Trophoblast cell (in vitro differentiated cells and primary cell): Measurements from ENCODE around the gene SDK2.

Experiments used
- DNase-seq, 2 donors: peaks; one replicate each; pipeline ENCODE4 v3.0.0-alpha.2; 2016
- H2AFZ ChIP-seq: 2 replicates; pipeline ENCODE4 v1.6.1; 2013; ENCODE audit warnings: low read length, moderate library complexity, mild to moderate bottlenecking; ENCODE audit not compliant: insufficient read depth, poor library complexity
- H2AK5ac ChIP-seq: 2 replicates; pipeline ENCODE4 v1.6.1; 2013; ENCODE audit warnings: mild to moderate bottlenecking, low read length
- H2BK120ac ChIP-seq: 2 replicates; pipeline ENCODE4 v1.6.1; 2013; ENCODE audit warnings: low read length, mild to moderate bottlenecking, moderate library complexity; ENCODE audit not compliant: insufficient read depth, poor library complexity
- H2BK12ac ChIP-seq: 2 replicates; pipeline ENCODE4 v1.6.1; 2013; ENCODE audit warnings: mild to moderate bottlenecking, low read length, moderate library complexity
- H2BK5ac ChIP-seq: 2 replicates; pipeline ENCODE4 v1.6.1; 2013; ENCODE audit warnings: low read length, low read depth, moderate library complexity, mild to moderate bottlenecking; ENCODE audit not compliant: poor library complexity
- H3K14ac ChIP-seq: 2 replicates; pipeline ENCODE4 v1.6.1; 2013; ENCODE audit warnings: mild to moderate bottlenecking, low read length
- H3K18ac ChIP-seq: 2 replicates; pipeline ENCODE4 v1.6.1; 2013; ENCODE audit warnings: mild to moderate bottlenecking, low read length
- H3K23ac ChIP-seq: 2 replicates; pipeline ENCODE4 v1.6.1; 2013; ENCODE audit warnings: low read length
- H3K27ac ChIP-seq: 2 replicates; pipeline ENCODE4 v1.5.1; 2013; ENCODE audit warnings: low read depth, mild to moderate bottlenecking, inconsistent platforms, low read length, moderate library complexity
- H3K27me3 ChIP-seq: 2 replicates; pipeline ENCODE4 v1.6.1; 2013; ENCODE audit warnings: inconsistent platforms, mild to moderate bottlenecking, low read length, moderate library complexity; ENCODE audit not compliant: insufficient read depth
- H3K36me3 ChIP-seq, 2 experiments: 1 replicate in 1 of 2; 2 replicates in 1 of 2; pipeline ENCODE4 v1.6.1; 2013; ENCODE audit warnings: low read length in 2 of 2, mild to moderate bottlenecking in 2 of 2, moderate library complexity in 1 of 2; ENCODE audit not compliant: insufficient read depth in 2 of 2, control insufficient read depth in 1 of 2
- H3K4ac ChIP-seq: 2 replicates; pipeline ENCODE4 v1.6.1; 2013; ENCODE audit warnings: low read depth, mild to moderate bottlenecking, low read length, moderate library complexity
- H3K4me1 ChIP-seq, 2 experiments: 1 replicate in 1 of 2; 2 replicates in 1 of 2; pipeline ENCODE4 v1.6.1; 2013; ENCODE audit warnings: low read length in 2 of 2, mild to moderate bottlenecking in 2 of 2, moderate library complexity in 1 of 2; ENCODE audit not compliant: insufficient read depth in 2 of 2, control insufficient read depth in 1 of 2
- H3K4me2 ChIP-seq: 2 replicates; pipeline ENCODE4 v1.6.1; 2013; ENCODE audit warnings: inconsistent platforms, mild to moderate bottlenecking, low read length, moderate library complexity
- H3K4me3 ChIP-seq: 2 replicates; pipeline ENCODE4 v1.5.1; 2013; ENCODE audit warnings: mild to moderate bottlenecking, low read depth, low read length, inconsistent platforms
- H3K79me1 ChIP-seq: one replicate; pipeline ENCODE4 v1.6.1; 2013; ENCODE audit warnings: low read length
- H3K79me2 ChIP-seq: 2 replicates; pipeline ENCODE4 v1.6.1; 2013; ENCODE audit warnings: low read length, mild to moderate bottlenecking; ENCODE audit not compliant: control insufficient read depth, insufficient read depth, poor library complexity
- H3K9ac ChIP-seq: 2 replicates; pipeline ENCODE4 v1.6.1; 2013; ENCODE audit warnings: mild to moderate bottlenecking, low read length
- H3K9me3 ChIP-seq: 2 replicates; pipeline ENCODE4 v1.6.1; 2013; ENCODE audit warnings: low read depth, mild to moderate bottlenecking, control low read depth, inconsistent platforms, low read length; ENCODE audit not compliant: insufficient read depth
- H4K12ac ChIP-seq: 2 replicates; pipeline ENCODE4 v1.6.1; 2013; ENCODE audit warnings: low read depth, mild to moderate bottlenecking, low read length, moderate library complexity
- H4K8ac ChIP-seq: 2 replicates; pipeline ENCODE4 v1.6.1; 2013; ENCODE audit warnings: low read depth, mild to moderate bottlenecking, low read length, moderate library complexity
- H4K91ac ChIP-seq: one replicate; pipeline ENCODE4 v1.6.1; 2013; ENCODE audit warnings: low read depth, mild to moderate bottlenecking, low read length, moderate library complexity
- WGBS: extraction: QIAGEN DNeasy Blood & Tissue Kit; methylation state at CpG from one replicate; pipeline ENCODE4 v1.1.7; 2013; ENCODE audit warnings: missing lambda C conversion rate; ENCODE audit not compliant: insufficient read length, insufficient coverage; ENCODE audit errors: extremely low coverage; 5-methylcytosine and 5-hydroxymethylcytosine counted together

Gene SDK2

DNA sequence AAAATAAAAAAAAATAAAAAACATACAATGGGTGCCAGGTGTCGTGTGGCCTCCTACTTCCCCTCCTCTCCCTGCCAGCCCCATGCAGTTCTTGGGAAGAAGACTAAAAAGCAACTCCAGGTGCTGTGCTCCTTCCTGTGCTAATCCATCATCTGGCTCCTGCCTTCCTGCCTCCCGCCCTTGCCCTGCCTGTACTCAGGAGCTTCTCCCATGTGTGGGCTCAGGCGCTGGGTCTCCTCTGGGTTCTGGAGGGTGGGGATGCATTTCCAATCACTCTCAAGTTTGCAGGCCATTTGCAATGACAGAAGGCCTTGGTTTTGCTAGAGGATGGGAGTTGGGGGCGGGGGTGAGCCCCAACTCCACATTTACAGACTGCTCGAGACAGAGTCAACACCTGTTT is 122.9 kb downstream of the SDK2 start:
- H3K23ac ChIP-seq: no peak overlapping the region
- no peak overlapping the region for H3K14ac ChIP-seq
- no peaks in the 10 kb centered on the region for H3K27me3 ChIP-seq
- H2BK5ac ChIP-seq: no peak overlapping the region
- H3K79me1 ChIP-seq: no peaks in the 10 kb centered on the region
- no peak for DNase-seq
- H3K79me2 ChIP-seq: peaks cover 2% of the 10 kb centered on the region
- WGBS: no CpG with 5 or more reads among the region's 5 CpGs
- H3K4me2 ChIP-seq: no peak overlapping the region
- H3K4me3 ChIP-seq: no peak overlapping the region
- H2BK120ac ChIP-seq: no peak overlapping the region
- no peaks in the 10 kb centered on the region for H3K4me1 ChIP-seq
- no peaks in the 10 kb centered on the region for H3K36me3 ChIP-seq
- no peak overlapping the region for H4K91ac ChIP-seq
- no peak overlapping the region for H2AK5ac ChIP-seq
- no peak overlapping the region for H3K4ac ChIP-seq
- no peak overlapping the region for H3K18ac ChIP-seq
- no peak overlapping the region for H3K27ac ChIP-seq
- H3K9me3 ChIP-seq: peaks cover 3% of the 10 kb centered on the region
- H4K12ac ChIP-seq: no peak overlapping the region
- H2BK12ac ChIP-seq: no peak overlapping the region
- H4K8ac ChIP-seq: no peak overlapping the region
- no peak overlapping the region for H2AFZ ChIP-seq
- H3K9ac ChIP-seq: no peak overlapping the region

GRCh38 chr17:73520369-73520761 is 123.9 kb downstream of the SDK2 start:
- Histone ChIP-seq H3K9me3 (peaks cover 3% of the 10 kb centered on the region), H3K14ac (no peak overlapping the region), H3K4ac (no peak overlapping the region), H2BK12ac (no peak overlapping the region), H3K18ac (no peak overlapping the region), H3K23ac (no peak overlapping the region), H4K12ac (no peak overlapping the region), H3K27ac (no peak overlapping the region), H4K91ac (no peak overlapping the region), H2AK5ac (no peak overlapping the region), H3K9ac (no peak overlapping the region), H3K79me1 (no peaks in the 10 kb centered on the region), H3K79me2 (peaks cover 2% of the 10 kb centered on the region), H4K8ac (no peak overlapping the region), H3K27me3 (no peaks in the 10 kb centered on the region), H3K4me3 (no peak overlapping the region), H3K36me3 (no peaks in the 10 kb centered on the region), H2BK120ac (no peak overlapping the region), H3K4me1 (no peaks in the 10 kb centered on the region), H2AFZ (no peak overlapping the region), H3K4me2 (no peak overlapping the region), H2BK5ac (no peak overlapping the region)
- no peak for DNase-seq
- no CpG with 5 or more reads among the region's 7 CpGs for WGBS

GRCh38 chr17:73519714-73520368 is 124.4 kb downstream of the SDK2 start:
- no peak overlapping the region for H3K4me3 ChIP-seq
- no peak overlapping the region for H3K9ac ChIP-seq
- no peak overlapping the region for H2AFZ ChIP-seq
- H3K79me1 ChIP-seq: no peaks in the 10 kb centered on the region
- H3K79me2 ChIP-seq: peaks cover 2% of the 10 kb centered on the region
- no peak overlapping the region for H3K4ac ChIP-seq
- no peak overlapping the region for H4K91ac ChIP-seq
- no peak overlapping the region for H4K12ac ChIP-seq
- H3K4me2 ChIP-seq: no peak overlapping the region
- H2AK5ac ChIP-seq: no peak overlapping the region
- H2BK12ac ChIP-seq: no peak overlapping the region
- H3K18ac ChIP-seq: no peak overlapping the region
- H3K23ac ChIP-seq: no peak overlapping the region
- H2BK5ac ChIP-seq: no peak overlapping the region
- H3K27me3 ChIP-seq: no peaks in the 10 kb centered on the region
- H3K14ac ChIP-seq: no peak overlapping the region
- no peaks in the 10 kb centered on the region for H3K4me1 ChIP-seq
- no peak overlapping the region for H4K8ac ChIP-seq
- DNase-seq: no peak
- peaks cover 3% of the 10 kb centered on the region for H3K9me3 ChIP-seq
- H3K36me3 ChIP-seq: no peaks in the 10 kb centered on the region
- no peak overlapping the region for H2BK120ac ChIP-seq
- no CpG with 5 or more reads among the region's 22 CpGs for WGBS
- no peak overlapping the region for H3K27ac ChIP-seq

- H3K18ac ChIP-seq: no peak overlapping the region
- peaks cover 2% of the 10 kb centered on the region for H3K9me3 ChIP-seq
- no peak overlapping the region for H3K4me2 ChIP-seq
- H4K91ac ChIP-seq: no peak overlapping the region
- H3K79me1 ChIP-seq: no peaks in the 10 kb centered on the region
- WGBS: no CpG with 5 or more reads among the region's 6 CpGs
- no peaks in the 10 kb centered on the region for H3K36me3 ChIP-seq
- no peaks in the 10 kb centered on the region for H3K4me1 ChIP-seq
- no peak overlapping the region for H3K23ac ChIP-seq
- H3K4me3 ChIP-seq: no peak overlapping the region
- no peak overlapping the region for H2BK12ac ChIP-seq
- no peak overlapping the region for H2AK5ac ChIP-seq
- H3K79me2 ChIP-seq: peaks cover 2% of the 10 kb centered on the region
- no peak for DNase-seq
- H4K12ac ChIP-seq: no peak overlapping the region
- no peak overlapping the region for H3K14ac ChIP-seq
- H2BK120ac ChIP-seq: no peak overlapping the region
- no peak overlapping the region for H4K8ac ChIP-seq
- H3K4ac ChIP-seq: no peak overlapping the region
- no peaks in the 10 kb centered on the region for H3K27me3 ChIP-seq
- H3K9ac ChIP-seq: no peak overlapping the region
- H2BK5ac ChIP-seq: no peak overlapping the region
- H3K27ac ChIP-seq: no peak overlapping the region
- H2AFZ ChIP-seq: no peak overlapping the region
These were observed 125.2 kb downstream of the SDK2 start for GRCh38 chr17:73519011-73519410.
